ENCODE results near the gene A1BG.

The A1BG gene

DNA sequence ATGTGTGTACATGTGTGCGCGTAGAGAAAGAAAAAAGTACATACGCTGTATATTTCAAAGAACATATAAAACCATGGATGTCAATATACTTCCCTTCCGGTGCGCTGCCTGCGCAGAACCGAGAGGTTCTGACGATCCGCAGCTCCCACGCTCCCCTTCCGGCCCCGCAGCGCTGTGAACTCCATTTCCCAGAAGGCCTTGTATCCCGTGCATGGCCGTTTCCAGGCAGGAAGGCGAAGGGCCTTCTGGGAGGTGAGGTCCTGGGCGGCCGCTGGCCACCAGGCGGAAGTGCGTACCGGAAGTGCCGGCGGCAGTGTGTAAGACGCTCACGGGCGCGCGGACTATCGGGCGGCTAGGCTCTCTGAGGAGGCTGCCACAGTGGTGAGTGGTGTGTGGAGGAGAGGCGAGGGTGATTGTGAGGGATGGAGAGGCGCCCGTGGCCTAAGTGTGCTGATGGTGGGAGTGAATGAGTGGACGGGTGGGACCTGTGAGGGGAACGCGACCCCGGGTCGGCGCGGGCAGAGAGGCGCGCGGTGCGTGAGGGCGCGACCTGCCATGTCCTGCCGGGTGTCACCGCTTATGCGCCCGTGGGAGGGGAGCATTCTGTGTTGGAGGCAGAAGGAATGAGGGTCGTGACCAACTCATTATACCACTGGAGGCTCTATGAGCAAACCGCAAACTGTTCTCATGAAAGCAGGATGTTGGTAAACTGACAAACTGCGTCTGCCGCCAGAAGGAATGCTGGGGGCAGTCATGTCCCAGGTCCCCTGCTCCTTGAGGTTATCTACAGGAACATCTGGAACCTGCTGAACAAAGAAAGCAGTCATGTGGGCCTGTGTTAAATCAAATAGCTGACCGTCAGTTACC, 48.0 kb downstream of the A1BG start, which contains the start of gene ERVK3-1:
TSS of gene ERVK3-1 (plus strand) at position 313 of the 867 bp plus-strand sequence. CDS start 6,792 bp downstream, outside the sequence.
- in situ Hi-C loops (cut with MboI; ENCODE audit: low sequenced_read_pairs), result no loop called here

DNA sequence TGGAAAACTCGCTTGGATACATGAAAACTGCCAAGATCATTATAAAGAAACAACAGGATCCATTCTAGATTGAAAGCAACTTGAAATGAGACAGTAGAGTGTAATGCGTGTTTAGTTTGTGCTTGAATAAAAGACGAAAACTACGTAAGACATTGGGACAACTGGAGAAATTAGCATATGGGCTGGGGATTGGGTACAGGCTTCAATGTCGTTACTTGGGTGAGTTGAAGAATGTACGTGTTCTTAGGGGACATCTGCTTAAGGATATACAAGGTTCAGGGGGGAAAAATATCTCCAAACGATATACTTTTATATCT, 48.6 kb downstream of the A1BG start:
- in situ Hi-C loops (cut with MboI; ENCODE audit: low sequenced_read_pairs), result no loop called here

DNA sequence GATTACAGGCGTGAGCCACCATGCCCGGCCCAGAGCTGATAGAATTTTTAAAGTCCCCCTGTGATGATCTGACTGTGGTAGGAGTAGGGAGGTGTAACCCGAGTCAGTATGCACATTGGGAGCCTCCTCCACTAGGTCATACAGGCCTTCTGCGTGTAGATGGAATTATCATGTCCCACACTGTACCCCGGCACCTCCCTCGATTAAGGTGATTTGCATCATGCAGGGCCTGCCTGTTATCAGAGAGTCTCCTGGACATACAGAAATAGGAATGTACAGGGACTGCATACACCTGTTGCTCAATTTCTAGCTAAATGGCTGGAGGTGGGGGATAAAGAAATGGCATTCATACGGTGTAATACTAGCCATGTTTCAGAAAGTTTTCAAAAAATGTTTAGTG, 49.0 kb downstream of the A1BG start:
- in situ Hi-C loops (cut with MboI; ENCODE audit: low sequenced_read_pairs), result no loop called here

DNA sequence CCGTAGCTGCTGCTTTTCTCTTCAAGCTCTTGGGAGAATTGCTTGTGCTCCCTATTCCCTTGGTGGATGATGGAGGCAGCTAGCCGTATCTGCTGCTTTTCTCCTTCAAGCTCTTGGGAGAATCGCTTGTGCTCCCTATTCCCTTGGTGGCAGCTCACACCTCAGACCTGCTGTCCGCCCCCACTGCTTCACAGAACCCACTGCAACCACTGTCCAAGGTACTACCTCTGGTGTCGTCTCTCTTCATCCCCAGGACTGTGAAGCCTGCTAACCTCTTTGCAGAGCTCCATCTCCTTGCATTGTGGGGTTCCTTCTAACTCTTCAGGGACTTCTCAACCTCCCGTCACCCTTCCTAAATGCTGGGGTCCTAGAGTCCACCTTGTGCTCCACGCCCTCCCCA, 52.7 kb downstream of the A1BG start:
- in situ Hi-C loops (cut with MboI; ENCODE audit: low sequenced_read_pairs), result no loop called here

DNA sequence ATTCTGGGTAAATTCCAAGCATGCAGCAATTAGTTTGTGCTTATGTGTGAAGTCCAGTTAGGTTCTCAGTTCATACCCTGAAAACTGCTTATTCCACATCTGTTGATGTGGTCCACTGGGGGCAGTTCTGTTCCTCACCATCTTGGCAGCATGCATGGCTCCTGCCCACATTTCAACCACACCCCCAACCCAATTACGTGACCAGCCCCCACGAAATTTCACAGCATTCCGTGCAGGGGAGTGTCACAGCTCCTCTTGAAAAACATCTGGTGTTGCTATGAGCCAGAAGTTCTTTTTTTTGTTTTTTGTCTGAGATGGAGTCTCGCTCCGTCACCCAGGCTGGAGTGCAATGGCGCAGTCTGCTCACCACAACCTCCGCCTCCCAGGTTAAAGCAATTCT, 57.2 kb downstream of the A1BG start:
- in situ Hi-C loops (cut with MboI; ENCODE audit: low sequenced_read_pairs), result no loop called here
